Erythroblast (primary cell): ENCODE data around the gene LDHAL6B.

Experiments
- GATA1 ChIP-seq: IDR thresholded peaks from 2 replicates; pipeline ENCODE4 v1.6.1; 2011; ENCODE audit warnings: low read depth, mild to moderate bottlenecking, control low read depth, low read length, moderate library complexity
- POLR2A ChIP-seq: IDR thresholded peaks from 2 replicates; pipeline ENCODE4 v1.6.1; 2011; ENCODE audit warnings: mild to moderate bottlenecking, low read length

- TF ChIP-seq POLR2A (no peak), GATA1 (no peak)
Observed at GRCh38 chr15:59237924-59238331, 31.3 kb downstream of the LDHAL6B start.
